ENCODE results near the gene PTPRB. TPM values are rescaled to one million over a fixed set of nuclear protein-coding genes. Genes with fewer than 3 reads are reported as not detected.

Gene PTPRB
- total and polyA plus RNA-seq, 3 donors from 2014 or later, result 5.3 to 10.9 (median 7.2) TPM

- no peaks in the 10 kb centered on the region for H3K4me1 ChIP-seq
- no peak for DNase-seq
- no peak overlapping the region for H3K27ac ChIP-seq
- TF ChIP-seq POLR2A (IDR thresholded peaks at IDR 0.05) (no peak), CTCF (IDR thresholded peaks at IDR 0.05) (no peak)
- no peaks in the 10 kb centered on the region for H3K9me3 ChIP-seq
- H3K27me3 ChIP-seq, result no peaks in the 10 kb centered on the region
- H3K4me3 ChIP-seq, result no peak overlapping the region
- H3K36me3 ChIP-seq (ENCODE audit: low read depth, missing control alignments), result no peaks in the 10 kb centered on the region
- WGBS, 2 donors, result 59 to 80% methylated on average over 1 of the region's 1 CpG
- intact Hi-C loops (cut with DNase I; ENCODE audit: low total_unique reads), result no loop called here
These were observed 9.6 kb upstream of the PTPRB start for GRCh38 chr12:70646850-70647249.

- TF ChIP-seq POLR2A (IDR thresholded peaks at IDR 0.05), result no peak
- TF ChIP-seq CTCF (IDR thresholded peaks at IDR 0.05), result no peak
These were observed 8.5 kb upstream of the PTPRB start for GRCh38 chr12:70645494-70646317.

GRCh38 chr12:70644861-70645260 lies 7.6 kb upstream of the PTPRB start:
- intact Hi-C loops (cut with DNase I; ENCODE audit: low total_unique reads), result no loop called here
- Histone ChIP-seq H3K36me3 (ENCODE audit: low read depth, missing control alignments) (no peaks in the 10 kb centered on the region), H3K27ac (no peak overlapping the region), H3K4me1 (no peaks in the 10 kb centered on the region), H3K9me3 (no peaks in the 10 kb centered on the region), H3K4me3 (no peak overlapping the region), H3K27me3 (no peaks in the 10 kb centered on the region)
- DNase-seq, result no peak
- TF ChIP-seq CTCF (IDR thresholded peaks at IDR 0.05), result no peak
- no peak for TF ChIP-seq POLR2A (IDR thresholded peaks at IDR 0.05)
- WGBS, 2 donors, result 90 to 96% methylated on average over 2 of the region's 2 CpGs

More at GRCh38 chr12:70645494-70646317, 8.5 kb upstream of the PTPRB start:
- Histone ChIP-seq H3K4me1 (no peaks in the 10 kb centered on the region), H3K4me3 (no peak overlapping the region), H3K9me3 (no peaks in the 10 kb centered on the region), H3K27me3 (no peaks in the 10 kb centered on the region), H3K36me3 (ENCODE audit: low read depth, missing control alignments) (no peaks in the 10 kb centered on the region), H3K27ac (no peak overlapping the region)
- 30 to 33% methylated on average over 10 of the region's 10 CpGs for WGBS, 2 donors
- DNase-seq, result no peak
- intact Hi-C loops (cut with DNase I; ENCODE audit: low total_unique reads), result no loop called here

- 78 to 81% methylated on average over 3 of the region's 3 CpGs for WGBS, 2 donors
These were observed 6.7 kb upstream of the PTPRB start for GRCh38 chr12:70643939-70644338.

More at GRCh38 chr12:70643939-70644338, 6.7 kb upstream of the PTPRB start:
- H3K27ac ChIP-seq, result no peak overlapping the region
- H3K4me3 ChIP-seq, result no peak overlapping the region
- H3K27me3 ChIP-seq, result no peaks in the 10 kb centered on the region
- DNase-seq, result no peak
- intact Hi-C loops (cut with DNase I; ENCODE audit: low total_unique reads), result no loop called here
- H3K9me3 ChIP-seq, result no peaks in the 10 kb centered on the region
- H3K4me1 ChIP-seq, result no peaks in the 10 kb centered on the region
- H3K36me3 ChIP-seq (ENCODE audit: low read depth, missing control alignments), result no peaks in the 10 kb centered on the region
- TF ChIP-seq POLR2A (IDR thresholded peaks at IDR 0.05) (no peak), CTCF (IDR thresholded peaks at IDR 0.05) (no peak)

Measured in testis (tissue), 3 donors.